NB4 (cell line): ENCODE data around the gene BACH2.

Source experiments
- CTCF ChIP-seq: IDR thresholded peaks from one replicate; pipeline ENCODE4 v1.5.1; 2012; ENCODE audit warnings: low read depth, low read length
- MAX ChIP-seq: IDR thresholded peaks from 2 replicates; pipeline ENCODE4 v1.6.1; 2011; ENCODE audit warnings: low read depth, low read length
- MYC ChIP-seq: IDR thresholded peaks from 2 replicates; pipeline ENCODE4 v1.6.1; 2011; ENCODE audit warnings: low read depth, low read length
- POLR2A ChIP-seq: IDR thresholded peaks from 2 replicates; pipeline ENCODE4 v1.6.1; 2011; ENCODE audit warnings: mild to moderate bottlenecking; ENCODE audit not compliant: insufficient read length; ENCODE audit errors: extremely low read depth

DNA sequence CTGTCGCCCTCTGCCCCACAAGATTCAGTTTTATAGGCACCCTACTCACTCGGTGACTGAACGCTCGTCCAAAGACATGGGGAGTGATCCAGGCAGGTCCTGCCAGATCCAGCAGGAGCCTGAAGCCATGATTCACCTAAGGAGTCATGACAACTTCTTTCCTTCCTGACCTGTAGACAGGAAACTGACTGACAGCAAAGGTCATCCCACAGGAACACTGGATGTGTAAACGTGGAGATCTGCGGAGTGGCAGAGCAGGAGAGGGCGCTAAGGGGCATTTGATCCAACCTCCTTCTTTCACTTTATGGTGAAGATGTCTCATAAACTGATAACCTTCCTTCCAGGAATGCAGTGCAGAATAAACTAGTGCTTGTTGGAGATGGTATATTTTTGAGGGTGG, 210.1 kb downstream of the BACH2 start:
- TF ChIP-seq MYC (no peak), CTCF (no peak), MAX (no peak), POLR2A (no peak)
